NOMO-1 treated with DMSO at 0.1 percent for 48 hours (cell line): ENCODE data around the gene GAS7.
"Not testable (repeated sequence)": the region's sequence is repeated elsewhere in the genome, so short reads cannot be mapped to it uniquely, and the experiment has no call there.

Source experiments
- DNase-seq: peaks from one replicate; lab custom pipeline; 2025; ENCODE audit not compliant: unreplicated experiment; lab: John Stamatoyannopoulos, UW

The GAS7 gene

DNA sequence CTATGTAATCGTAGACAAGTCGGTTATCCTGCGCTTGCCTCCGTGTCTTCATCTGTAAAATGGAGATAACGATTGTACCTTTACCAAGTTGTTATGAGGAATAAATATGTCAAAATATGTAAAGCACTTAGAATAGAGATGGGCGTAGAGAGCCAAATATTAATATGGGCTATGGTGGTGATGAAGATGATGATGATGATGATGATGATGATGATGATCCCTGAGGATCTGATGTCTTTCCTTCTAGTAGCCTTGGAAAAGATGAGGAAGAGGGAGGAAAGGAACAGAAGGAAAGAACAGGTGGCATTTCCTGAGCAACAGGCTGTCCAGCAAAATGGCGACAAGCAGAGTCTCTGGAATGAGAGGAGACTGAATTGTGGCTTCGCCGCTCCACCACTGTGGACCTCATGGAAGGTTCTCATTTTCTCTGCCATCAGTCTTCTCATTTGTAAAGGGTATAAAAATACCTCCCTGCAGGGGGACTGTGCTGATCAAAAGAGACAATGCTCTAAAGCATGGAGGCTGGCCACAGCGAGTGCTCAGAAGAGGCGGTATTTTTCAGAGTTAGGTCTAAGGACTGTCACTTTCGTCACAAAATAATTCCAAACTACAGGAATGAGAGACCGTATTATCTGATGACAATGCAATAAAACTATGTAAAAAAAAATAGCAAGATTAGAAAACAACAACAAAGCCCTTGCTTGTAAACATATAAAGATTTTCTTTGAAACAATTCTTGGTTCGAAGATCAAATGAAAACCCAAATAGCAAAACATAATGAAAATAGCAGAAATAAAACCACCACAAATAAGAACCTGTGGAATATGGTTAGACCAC is 276.2 kb downstream of the GAS7 start:
- DNase-seq = no peak

DNA sequence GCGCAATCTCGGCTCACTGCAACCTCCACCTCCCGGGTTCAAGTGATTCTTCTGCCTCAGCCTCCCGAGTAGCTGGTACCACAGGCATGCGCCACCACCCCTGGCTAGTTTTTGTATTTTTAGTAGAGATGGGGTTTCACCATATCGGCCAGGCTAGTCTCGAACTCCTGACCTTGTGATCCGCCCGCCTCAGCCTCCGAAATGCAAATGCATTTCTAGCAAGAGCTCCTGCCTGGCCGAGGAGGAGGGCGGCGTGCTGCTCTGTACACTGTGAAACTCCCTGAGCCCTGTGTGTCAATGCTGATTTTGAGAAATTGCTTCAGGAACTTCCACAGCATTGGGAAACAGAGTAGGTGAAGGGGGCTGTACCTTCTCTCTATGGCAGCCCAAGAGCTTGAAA is 277.2 kb downstream of the GAS7 start:
- not testable (repeated sequence) for DNase-seq

DNA sequence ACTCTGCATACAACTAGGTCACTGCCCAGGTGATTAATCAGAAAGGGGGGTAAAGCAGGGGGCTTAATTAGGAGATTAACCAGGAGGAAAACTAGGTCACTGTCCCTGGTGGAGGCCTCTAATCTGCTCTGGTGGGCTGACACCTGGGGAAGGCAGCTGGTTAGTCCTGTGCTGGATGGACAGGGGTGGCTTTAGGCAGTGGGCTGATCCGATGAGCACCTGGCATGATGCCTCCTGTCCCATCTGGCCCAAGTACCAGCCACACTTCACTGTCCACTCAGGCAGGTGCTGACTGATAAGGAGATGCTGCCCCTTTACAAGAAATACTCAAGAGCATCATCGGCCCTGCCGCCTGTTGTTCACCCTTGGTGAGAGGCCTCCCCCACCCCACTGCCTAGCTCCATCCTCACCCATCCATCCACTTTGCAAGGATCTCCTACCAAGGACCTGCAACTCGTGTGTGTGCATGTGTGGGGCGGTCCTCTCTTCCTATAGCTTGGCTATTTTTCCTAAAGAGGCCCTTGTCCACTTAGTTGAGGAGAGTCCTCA is 279.5 kb downstream of the GAS7 start:
- DNase-seq = no peak

DNA sequence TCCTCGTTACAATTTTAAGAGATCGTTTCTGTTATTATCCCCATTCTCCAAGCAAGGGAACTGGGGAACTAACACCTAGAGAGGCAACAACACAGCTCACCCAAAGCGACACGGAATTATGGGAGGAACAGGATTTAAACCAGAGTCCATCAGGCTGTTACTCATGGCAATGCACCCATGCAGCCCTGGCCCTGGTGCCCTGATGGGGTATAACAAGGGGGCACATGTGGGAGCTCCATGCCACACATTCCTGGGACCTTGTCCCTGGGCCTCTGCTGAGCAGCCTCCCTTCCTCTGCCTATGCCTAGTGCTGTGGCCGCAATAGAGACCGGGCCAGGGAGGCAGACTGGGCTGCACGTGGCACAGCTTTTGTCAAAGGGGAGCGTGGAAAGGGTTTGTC is 280.1 kb downstream of the GAS7 start:
- no peak for DNase-seq

DNA sequence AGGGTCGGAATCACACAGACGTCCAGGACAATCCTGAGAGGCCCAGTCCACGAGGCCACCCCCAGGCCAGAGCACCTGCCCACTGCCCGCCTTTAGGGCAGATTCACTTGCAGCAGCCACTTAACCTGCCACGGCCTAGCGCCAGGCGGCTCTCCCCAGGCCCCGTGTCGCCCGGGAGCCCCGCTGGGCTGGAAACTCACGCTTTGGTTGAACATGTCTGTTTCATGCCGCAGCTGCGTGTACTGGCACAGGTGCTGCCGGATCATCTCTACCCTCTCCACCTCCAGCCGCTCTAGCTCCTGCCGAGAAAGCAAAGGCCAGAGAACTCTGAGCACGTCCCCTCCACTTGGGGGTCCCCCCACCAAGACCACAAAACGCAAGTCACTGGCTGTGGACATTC is 280.6 kb downstream of the GAS7 start:
- no peak for DNase-seq

DNA sequence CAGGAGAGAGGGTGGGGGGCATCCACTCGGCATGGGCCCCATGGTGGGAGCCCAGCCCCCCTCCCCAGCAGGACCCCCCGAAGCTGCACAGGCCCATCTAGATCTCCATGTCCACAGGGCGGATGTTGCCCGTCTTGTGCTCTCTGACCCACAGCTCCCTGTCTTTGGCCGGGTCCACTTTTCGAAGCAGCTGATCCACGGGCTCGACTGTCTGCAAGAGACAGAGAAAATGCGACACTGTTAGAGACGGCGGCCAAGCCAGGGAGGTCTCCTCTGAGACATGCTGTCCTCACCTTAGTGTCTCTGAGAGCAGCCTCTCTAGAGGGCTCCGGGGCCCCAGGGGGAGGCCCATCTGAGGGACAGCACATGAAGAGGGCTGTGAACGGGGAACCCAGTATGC is 281.3 kb downstream of the GAS7 start:
- no peak for DNase-seq

DNA sequence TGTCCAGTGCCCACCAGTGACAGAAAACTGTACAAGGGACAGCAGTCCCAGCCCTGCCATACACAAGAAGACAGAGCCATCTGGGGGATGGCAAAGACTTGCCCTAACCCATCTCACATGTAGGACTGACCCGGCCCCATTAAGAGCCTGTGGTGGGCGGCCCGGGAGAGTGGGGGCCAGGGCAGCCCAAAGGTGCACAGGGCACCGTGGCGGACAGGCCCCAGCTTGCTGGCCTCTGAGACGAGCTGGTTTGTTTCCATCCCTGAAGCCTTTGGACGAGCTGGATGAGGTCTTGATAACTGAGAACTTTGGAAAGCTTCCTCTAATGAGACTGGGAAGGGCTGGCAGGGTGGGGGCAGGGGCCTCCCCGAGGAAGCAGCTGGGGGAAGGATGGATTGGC is 282.3 kb downstream of the GAS7 start:
- no peak for DNase-seq

DNA sequence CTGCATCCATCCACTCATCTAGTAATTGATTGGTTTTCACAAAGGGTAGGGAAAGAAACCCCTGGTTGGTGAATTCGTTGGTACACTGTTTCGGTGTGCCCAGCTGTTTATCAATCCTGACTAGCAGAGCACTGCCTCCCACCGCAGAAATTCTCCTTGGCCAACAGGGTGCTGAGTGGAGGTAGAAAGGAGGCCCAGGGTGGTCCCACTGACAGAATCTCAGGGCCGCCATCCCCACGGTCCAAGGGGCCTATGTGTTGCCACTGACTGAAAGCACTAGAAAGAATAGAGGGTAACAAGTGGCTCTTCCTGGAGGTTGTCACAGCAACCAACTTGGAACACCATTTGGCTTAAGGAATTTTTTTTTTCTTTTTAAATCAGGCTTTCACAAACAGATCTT is 284.9 kb downstream of the GAS7 start:
- no peak for DNase-seq

DNA sequence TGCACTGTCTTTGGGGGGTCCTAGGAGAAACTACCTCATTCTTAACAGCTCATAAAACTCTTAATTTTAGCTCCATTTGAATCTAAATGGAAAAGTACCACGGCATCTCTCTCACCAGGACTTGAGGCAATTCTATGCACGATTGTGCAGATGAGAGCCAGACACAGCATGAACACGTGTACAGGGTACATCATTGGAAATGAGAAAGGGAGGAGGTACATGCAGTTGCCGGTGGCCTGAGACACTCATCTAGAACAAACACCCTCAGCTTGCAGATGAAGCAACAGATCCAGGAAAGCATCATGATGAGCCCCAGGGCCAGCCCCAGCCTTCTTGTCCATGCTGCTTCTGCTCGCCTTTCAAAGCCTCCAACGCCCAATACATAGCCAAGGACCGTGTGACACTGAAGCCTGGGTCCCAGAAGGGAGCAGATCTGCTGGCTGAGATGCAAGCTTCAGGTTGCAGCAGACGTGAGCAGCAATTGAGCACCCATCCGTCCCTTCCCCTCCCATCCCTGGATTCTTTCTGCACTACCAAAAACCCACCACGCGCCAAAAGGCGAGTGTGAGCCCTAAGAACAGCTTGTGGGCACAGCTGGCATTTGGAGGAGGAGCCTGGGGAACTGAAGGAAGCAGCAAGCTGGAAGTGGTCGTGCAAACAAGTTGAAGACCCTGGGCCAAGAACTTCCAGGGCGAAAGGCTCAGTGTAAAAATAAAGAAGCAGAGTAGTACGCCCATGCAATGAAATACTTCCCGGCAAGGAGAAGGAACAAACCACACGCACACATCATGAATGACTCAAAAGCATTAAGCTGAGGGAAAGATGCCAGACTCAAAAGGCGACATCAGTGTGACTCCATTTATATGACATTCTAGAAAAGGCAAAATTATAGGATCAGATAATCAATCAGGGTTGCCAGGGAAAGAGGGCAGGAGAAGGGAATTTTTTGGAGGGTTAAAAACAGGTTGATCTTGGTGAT is 286.0 kb downstream of the GAS7 start:
- DNase-seq = no peak

DNA sequence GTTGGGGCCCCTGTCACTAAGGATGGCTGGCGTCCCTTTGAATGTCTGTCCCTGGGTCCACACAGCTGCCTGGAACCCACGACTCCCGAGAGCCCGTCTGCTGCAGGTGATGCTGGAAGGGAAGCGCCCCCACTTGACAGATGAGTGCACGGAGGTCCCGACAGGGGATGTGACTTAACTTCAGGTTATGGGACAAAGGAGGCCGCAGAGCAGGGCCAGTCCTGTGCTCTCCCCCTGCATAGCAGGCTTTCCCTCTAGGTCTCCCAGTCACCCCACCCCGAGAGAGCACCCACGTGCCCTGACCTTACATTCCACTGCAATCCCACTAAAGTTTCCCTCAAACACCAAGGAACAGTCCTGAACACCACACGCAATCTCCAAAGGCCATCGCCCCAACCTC is 287.3 kb downstream of the GAS7 start:
- DNase-seq = no peak

DNA sequence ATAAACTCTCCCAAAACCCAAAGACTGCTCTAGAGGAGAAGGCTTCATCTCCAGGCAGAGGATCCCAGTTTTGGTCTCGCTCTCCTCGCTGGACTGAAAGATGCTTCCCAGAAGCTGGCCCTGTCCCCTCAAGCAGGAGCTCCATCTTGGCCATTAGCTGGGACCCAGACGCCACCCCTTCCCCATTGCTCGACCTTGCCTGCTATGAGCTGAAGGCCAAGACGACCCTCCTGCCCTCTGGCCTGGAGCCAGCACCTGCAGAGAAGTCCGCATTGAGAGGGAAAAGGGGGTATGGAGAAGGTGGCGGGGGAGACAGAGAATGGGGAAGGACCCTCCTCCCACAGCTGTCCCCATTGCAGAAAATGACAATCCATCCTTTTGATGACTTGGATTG is 289.8 kb downstream of the GAS7 start:
- DNase-seq = no peak

DNA sequence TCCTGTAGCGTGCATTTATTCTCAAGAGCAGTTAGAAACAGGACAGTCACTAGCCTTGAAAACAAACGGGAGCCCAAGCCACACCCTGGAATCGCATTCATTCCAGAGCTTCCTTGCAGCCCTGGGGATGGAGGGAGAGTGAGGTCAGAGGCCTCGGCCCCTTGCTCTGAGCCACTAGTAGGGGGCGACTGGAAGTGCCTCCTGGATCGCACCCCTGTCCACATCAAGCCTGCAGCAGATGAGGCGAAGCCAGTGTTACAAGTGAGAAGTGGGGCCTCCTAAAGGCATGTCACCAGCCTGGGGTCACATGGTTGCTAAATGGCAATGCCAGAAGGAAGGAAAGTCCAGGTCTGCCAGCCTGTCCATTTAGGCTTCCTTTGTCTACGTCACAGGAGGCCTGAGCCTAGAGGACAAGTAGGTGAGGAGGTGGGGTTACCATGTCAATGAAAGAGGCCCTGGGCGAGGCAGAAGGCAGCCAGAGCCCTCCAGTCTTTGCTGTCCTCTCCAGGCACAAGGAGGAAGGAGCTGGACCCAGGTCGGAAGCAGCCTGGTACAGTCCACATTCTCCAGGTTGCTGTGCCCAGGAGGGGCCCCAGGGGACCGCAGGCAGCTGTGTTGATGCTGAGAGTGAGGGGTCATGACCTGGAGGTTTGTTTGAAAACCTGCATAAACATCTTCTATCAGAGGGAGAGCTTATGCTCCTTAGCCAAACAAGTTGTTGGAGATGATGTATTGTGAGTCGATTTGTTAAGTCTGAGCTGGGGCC is 290.3 kb downstream of the GAS7 start:
- no peak for DNase-seq

DNA sequence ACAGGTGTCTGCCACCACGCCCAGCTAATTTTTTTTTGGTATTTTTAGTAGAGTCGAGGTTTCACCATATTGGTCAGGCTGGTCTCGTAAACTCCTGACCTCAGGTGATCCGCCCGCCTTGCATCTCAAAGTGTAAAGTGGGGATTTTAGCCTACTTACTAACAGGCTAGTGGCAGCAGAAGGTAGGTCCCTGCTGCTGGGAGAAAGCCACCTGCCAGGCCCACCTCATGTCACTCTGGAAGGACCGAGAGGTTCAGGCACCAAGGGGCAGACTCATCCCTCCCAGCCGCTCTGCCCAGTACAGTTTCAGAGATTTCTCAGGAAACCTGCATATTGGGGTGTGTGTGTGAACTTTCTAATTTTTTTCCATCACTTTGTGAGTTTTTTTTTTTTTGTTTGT is 291.3 kb downstream of the GAS7 start:
- no peak for DNase-seq

DNA sequence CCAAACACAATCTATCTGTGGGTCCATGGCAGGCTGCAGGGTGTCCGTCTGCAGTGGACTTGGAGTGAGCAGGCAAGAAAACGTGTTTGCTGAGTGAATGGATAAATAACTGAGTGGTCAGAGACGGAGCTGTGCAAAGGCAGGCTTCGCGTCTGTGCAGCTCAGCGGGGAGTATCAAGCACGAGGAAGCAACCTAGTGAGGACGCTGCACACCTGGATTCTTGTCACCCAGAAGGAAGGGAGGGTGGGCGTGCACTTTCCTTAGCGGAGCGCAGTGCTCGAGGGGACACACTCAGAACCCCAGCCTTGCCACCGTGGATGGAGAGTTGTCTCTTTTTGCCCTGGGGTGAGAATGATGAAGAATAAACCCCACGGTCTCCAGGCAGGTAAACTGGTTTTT is 291.8 kb downstream of the GAS7 start:
- no peak for DNase-seq

DNA sequence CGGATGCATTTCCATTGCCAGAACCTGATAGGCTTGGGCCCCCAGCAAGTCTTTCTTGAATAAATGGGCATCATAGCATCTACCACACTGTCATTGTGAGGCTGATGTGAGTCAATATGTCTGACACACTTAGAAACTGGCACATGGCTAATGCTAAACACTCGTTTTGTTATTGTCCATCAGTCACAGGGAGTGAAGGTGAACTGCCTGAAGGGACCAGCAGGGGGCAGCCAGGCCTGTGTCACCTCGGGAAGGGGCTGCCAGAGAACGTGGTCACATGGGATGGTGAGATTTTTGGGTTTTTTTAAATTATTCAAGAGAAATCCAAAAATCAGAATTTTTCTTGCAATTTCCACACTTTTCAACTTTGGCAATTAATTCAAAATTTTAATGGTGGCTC is 292.5 kb downstream of the GAS7 start:
- no peak for DNase-seq

DNA sequence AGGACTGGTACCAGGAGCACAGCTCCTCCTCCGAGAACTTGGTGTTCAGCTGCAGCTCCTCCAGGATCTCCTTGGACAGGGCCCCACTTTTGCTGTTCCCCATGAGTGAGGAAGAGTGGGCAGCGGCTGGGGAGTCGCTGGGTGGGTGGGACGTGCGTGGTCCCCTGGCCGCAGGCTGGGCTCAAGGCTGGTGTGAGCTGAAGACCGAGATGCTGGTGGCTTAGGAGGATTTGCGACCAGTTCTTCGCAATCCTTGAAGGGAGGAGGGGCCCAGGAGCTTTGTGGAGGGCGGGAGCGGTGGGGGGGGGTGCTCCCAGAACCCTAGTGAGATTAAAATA is 293.4 kb downstream of the GAS7 start, which contains the start of gene RCVRN:
Gene RCVRN, minus strand, starts transcription at position 194 of the 338 bp plus-strand sequence. Its CDS starts 91 bp downstream, at position 103.
- DNase-seq = no peak

DNA sequence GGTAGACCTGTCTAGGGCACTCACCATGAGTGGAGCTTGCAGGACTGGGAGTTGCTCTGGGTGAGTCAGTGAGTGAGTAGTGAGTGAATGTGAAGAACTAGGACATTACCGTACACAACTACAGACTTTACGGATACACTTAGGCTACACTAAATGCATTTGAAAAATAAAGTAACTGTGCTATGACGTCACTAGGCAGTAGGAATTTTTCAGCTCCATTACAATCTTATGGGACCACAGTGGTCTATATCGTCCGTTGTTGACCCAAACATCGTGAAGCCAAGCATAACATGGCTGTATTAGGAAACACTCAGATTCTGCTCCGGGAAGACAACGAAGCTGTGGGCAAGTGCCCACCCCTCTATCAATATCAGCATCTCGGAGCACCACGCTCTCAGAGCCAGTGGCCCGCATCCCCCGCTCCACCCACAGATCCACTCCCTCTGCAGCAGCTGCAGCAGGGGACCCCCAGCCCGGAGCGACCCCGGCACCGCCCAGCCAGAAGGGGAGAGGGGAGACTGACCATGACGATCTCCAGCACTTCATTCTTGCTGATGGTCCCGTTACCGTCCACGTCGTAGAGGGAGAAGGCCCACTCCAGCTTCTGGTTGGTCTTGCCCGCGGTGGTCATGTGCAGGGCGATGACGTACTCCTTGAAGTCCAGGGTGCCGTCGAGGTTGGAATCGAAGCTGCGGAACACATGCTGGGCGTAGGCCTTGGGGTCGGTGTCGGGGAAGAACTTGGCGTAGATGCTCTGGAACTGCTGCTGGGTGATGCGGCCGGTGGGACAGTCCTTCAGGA is 293.9 kb downstream of the GAS7 start:
- no peak for DNase-seq

DNA sequence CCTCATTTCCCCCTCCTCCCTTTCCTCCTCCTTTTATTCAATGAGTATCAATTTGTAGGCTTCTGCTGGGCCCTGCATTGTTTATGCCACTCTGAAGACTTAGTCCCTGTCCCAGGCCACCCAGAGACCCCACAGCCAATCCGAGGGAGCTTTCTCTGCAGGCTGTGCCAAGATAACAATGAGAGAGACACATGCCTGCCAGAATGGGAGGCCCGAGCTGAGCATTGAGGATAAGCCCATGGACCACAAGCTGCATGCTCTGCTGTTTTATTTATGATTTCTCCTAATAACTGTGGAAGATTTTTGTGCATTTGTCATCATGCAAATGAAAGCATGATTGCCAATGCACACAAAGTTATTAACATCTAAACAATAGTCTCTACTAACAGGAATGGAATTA is 296.3 kb downstream of the GAS7 start:
- DNase-seq = no peak

DNA sequence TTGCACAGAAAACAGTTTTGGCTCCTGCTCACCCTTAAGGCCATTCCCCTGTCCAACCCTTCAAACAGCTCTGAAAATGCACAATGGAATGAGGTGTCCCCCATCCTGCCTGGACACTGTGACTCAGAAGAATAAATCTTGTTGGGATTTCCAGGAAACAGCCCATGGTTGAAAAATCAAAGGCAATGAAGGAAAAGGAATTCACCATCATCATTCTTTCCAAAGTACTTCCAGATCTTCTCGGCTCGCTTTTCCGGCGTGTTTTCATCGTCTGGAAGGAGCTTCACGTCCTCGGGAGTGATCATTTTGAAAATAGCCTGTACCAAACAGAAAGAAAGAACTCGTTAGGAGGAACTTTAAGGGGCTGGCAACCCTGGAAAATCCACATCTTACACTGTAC is 297.6 kb downstream of the GAS7 start:
- DNase-seq = no peak

DNA sequence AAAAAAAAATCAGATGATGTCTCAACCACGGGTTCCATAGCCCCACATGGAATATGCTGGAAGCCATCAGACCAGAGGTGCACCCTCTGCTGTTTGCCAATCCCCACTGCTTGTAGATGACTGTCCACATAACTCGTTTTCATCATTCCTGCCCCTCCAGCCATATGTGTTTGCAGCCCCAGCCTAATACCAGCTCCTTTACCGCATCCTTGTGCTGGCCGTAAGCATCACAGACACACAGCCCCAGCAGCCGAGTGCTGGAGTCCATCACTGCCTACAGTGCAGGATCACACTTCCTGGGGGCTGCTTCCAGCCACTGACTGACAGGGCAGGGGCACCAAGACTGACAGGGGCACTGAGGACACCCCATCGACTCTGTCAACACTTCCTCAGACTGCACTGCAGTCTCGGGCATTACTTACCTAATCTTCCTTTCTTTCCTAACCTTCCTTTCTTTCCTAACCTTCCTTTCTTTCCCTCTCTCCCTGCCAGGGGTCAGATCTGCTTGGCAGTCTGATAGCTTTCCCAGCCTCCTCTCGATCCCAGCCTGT is 298.3 kb downstream of the GAS7 start:
- no peak for DNase-seq
